Measurements from ENCODE around the gene SGK1.

The SGK1 gene

GRCh38 chr6:134178161-134179044 lies 139.5 kb downstream of the SGK1 start:
- peak; percentile 75 to 86 for DNase-seq (ENCODE audit: low read depth in 1 of 2, low spot score in 1 of 2)
- in situ Hi-C loops (cut with HindIII; ENCODE audit: low pct_unique_long_range_greater_than_20kb, low sequenced_read_pairs): no loop called here
- TF ChIP-seq JUND (IDR thresholded peaks at IDR 0.05; ENCODE audit: low read depth): no peak

- DNase-seq (ENCODE audit: low read depth in 1 of 2, low spot score in 1 of 2): no peak
- in situ Hi-C loops (cut with HindIII; ENCODE audit: low pct_unique_long_range_greater_than_20kb, low sequenced_read_pairs): no loop called here
- TF ChIP-seq JUND (IDR thresholded peaks at IDR 0.05; ENCODE audit: low read depth): no peak
Measured at GRCh38 chr6:134177753-134178160, 140.2 kb downstream of the SGK1 start.

- TF ChIP-seq JUND (IDR thresholded peaks at IDR 0.05; ENCODE audit: low read depth): no peak
- in situ Hi-C loops (cut with HindIII; ENCODE audit: low pct_unique_long_range_greater_than_20kb, low sequenced_read_pairs): no loop called here
- DNase-seq (ENCODE audit: low read depth in 1 of 2, low spot score in 1 of 2): no peak
Measured at GRCh38 chr6:134177236-134177635, 140.7 kb downstream of the SGK1 start.

- in situ Hi-C loops (cut with HindIII; ENCODE audit: low pct_unique_long_range_greater_than_20kb, low sequenced_read_pairs): no loop called here
- no peak for DNase-seq (ENCODE audit: low read depth in 1 of 2, low spot score in 1 of 2)
- TF ChIP-seq JUND (IDR thresholded peaks at IDR 0.05; ENCODE audit: low read depth): no peak
Measured at GRCh38 chr6:134176264-134176975, 141.5 kb downstream of the SGK1 start.

- TF ChIP-seq JUND (IDR thresholded peaks at IDR 0.05; ENCODE audit: low read depth): no peak
- in situ Hi-C loops (cut with HindIII; ENCODE audit: low pct_unique_long_range_greater_than_20kb, low sequenced_read_pairs): no loop called here
- DNase-seq (ENCODE audit: low read depth in 1 of 2, low spot score in 1 of 2): peak in 1 of 2 experiments; percentile 27
Measured at GRCh38 chr6:134175532-134176263, 142.2 kb downstream of the SGK1 start.

- no peak for TF ChIP-seq JUND (IDR thresholded peaks at IDR 0.05; ENCODE audit: low read depth)
- DNase-seq (ENCODE audit: low read depth in 1 of 2, low spot score in 1 of 2): peak; percentile 50 to 79
- in situ Hi-C loops (cut with HindIII; ENCODE audit: low pct_unique_long_range_greater_than_20kb, low sequenced_read_pairs): no loop called here
Measured at GRCh38 chr6:134174672-134175531, 143.0 kb downstream of the SGK1 start.

- in situ Hi-C loops (cut with HindIII; ENCODE audit: low pct_unique_long_range_greater_than_20kb, low sequenced_read_pairs): no loop called here
- TF ChIP-seq JUND (IDR thresholded peaks at IDR 0.05; ENCODE audit: low read depth): no peak
- DNase-seq (ENCODE audit: low read depth in 1 of 2, low spot score in 1 of 2): peak; percentile 46 to 77
Measured at GRCh38 chr6:134173936-134174671, 143.8 kb downstream of the SGK1 start.

GRCh38 chr6:134173366-134173725 lies 144.6 kb downstream of the SGK1 start:
- DNase-seq (ENCODE audit: low read depth in 1 of 2, low spot score in 1 of 2): no peak
- TF ChIP-seq JUND (IDR thresholded peaks at IDR 0.05; ENCODE audit: low read depth): no peak
- in situ Hi-C loops (cut with HindIII; ENCODE audit: low pct_unique_long_range_greater_than_20kb, low sequenced_read_pairs): no loop called here

GRCh38 chr6:134172706-134173365 lies 145.1 kb downstream of the SGK1 start:
- DNase-seq (ENCODE audit: low read depth in 1 of 2, low spot score in 1 of 2): no peak
- TF ChIP-seq JUND (IDR thresholded peaks at IDR 0.05; ENCODE audit: low read depth): no peak
- in situ Hi-C loops (cut with HindIII; ENCODE audit: low pct_unique_long_range_greater_than_20kb, low sequenced_read_pairs): no loop called here

GRCh38 chr6:134172020-134172705 lies 145.7 kb downstream of the SGK1 start:
- in situ Hi-C loops (cut with HindIII; ENCODE audit: low pct_unique_long_range_greater_than_20kb, low sequenced_read_pairs): no loop called here
- no peak for DNase-seq (ENCODE audit: low read depth in 1 of 2, low spot score in 1 of 2)
- TF ChIP-seq JUND (IDR thresholded peaks at IDR 0.05; ENCODE audit: low read depth): no peak
